OCI-LY3 (cell line): ENCODE results near the gene SYNE1.

Experiments
- EZH2phosphoT487 ChIP-seq: fragments of 200-600 bp; shearing (Covaris generic); IDR thresholded peaks from 2 replicates; pipeline ENCODE4 v1.6.1; 2018; ENCODE audit warnings: antibody characterized with exemption, mixed run types, low read depth
- TF ChIP-seq, protein P1 (sequence below): fragments of 200-600, 300-600 bp; sonication (generic); IDR thresholded peaks from 2 replicates; pipeline ENCODE4 v1.5.1; 2014; ENCODE audit warnings: antibody characterized with exemption, low read length, low read depth

DNA sequence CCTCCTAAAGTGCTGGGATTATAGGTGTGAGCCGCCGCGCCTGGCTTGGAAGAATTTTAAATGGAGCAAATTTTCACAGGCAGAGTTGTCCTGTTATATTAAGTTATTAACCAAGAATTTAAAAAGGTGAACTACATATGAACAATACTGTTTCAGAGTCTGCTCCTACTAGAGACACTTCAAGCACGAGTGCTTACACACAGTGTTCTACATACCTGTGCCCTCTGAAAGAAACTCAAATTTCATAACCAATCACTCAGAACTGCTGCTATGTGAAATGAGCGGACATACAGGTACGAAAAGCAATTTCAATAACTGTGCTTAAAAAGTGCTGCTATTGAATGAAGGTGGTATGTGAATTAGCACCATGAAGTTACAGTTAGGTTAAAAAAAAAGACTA, 262.0 kb downstream of the SYNE1 start:
- TF ChIP-seq, protein P1, sequence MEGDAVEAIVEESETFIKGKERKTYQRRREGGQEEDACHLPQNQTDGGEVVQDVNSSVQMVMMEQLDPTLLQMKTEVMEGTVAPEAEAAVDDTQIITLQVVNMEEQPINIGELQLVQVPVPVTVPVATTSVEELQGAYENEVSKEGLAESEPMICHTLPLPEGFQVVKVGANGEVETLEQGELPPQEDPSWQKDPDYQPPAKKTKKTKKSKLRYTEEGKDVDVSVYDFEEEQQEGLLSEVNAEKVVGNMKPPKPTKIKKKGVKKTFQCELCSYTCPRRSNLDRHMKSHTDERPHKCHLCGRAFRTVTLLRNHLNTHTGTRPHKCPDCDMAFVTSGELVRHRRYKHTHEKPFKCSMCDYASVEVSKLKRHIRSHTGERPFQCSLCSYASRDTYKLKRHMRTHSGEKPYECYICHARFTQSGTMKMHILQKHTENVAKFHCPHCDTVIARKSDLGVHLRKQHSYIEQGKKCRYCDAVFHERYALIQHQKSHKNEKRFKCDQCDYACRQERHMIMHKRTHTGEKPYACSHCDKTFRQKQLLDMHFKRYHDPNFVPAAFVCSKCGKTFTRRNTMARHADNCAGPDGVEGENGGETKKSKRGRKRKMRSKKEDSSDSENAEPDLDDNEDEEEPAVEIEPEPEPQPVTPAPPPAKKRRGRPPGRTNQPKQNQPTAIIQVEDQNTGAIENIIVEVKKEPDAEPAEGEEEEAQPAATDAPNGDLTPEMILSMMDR, result no peak
- TF ChIP-seq EZH2phosphoT487, result no peak
